K562 (cell line): Measurements from ENCODE around the gene NAXE. TPM values are rescaled to one million over a fixed set of nuclear protein-coding genes. Genes with fewer than 3 reads are reported as not detected.

Source experiments
- BACH1 ChIP-seq: fragments of 200-800 bp; sonication (Bioruptor generic); IDR thresholded peaks from 2 replicates; pipeline ENCODE4 v1.6.1; 2016; ENCODE audit warnings: missing genetic modification characterization, missing compliant biosample characterization
- CTCFL ChIP-seq: IDR thresholded peaks from 2 replicates; pipeline ENCODE4 v1.6.1; 2011; ENCODE audit warnings: borderline replicate concordance, low read depth, mild to moderate bottlenecking, moderate library complexity, low read length; ENCODE audit not compliant: insufficient read depth, poor library complexity, severe bottlenecking
- JUN ChIP-seq, 2 experiments: sonication (generic) in 1 of 2; formaldehyde crosslinking in 1 of 2; IDR thresholded peaks; 2 replicates each; pipeline versions ENCODE4 v1.6.1 to v1.8.0; 2012 to 2022; ENCODE audit warnings: borderline replicate concordance in 2 of 2, mild to moderate bottlenecking in 2 of 2, improper control_type of control experiment in 1 of 2, low read depth in 1 of 2, low read length in 1 of 2, missing genetic modification reagents in 1 of 2
- JUNB ChIP-seq: fragments of 450-650 bp; formaldehyde crosslinking; conservative IDR thresholded peaks from 2 replicates; pipeline ENCODE4 v1.4.0; 2020; ENCODE audit warnings: mild to moderate bottlenecking
- L3MBTL2 ChIP-seq: fragments of 450-650 bp; IDR thresholded peaks from 2 replicates; pipeline ENCODE4 v1.6.1; 2016; ENCODE audit warnings: mild to moderate bottlenecking, moderate library complexity
- MCM3 ChIP-seq: fragments of 450-650 bp; IDR thresholded peaks from 2 replicates; pipeline ENCODE4 v1.6.1; 2016
- POLR2G ChIP-seq: fragments of 200-400 bp; formaldehyde crosslinking; IDR thresholded peaks from 2 replicates; pipeline ENCODE4 v1.6.1; 2017; ENCODE audit warnings: low read depth, mild to moderate bottlenecking, antibody characterized with exemption, low read length, moderate library complexity
- RBM25 ChIP-seq: fragments of 200-400 bp; formaldehyde crosslinking; IDR thresholded peaks from 2 replicates; pipeline ENCODE4 v1.6.1; 2018; ENCODE audit warnings: low read length, low read depth, moderate library complexity; ENCODE audit not compliant: severe bottlenecking
- TCF3 ChIP-seq: sonication (generic); formaldehyde crosslinking; IDR thresholded peaks from 2 replicates; pipeline ENCODE4 v1.4.0; 2020; ENCODE audit warnings: mild to moderate bottlenecking, missing genetic modification reagents
- ZNF143 ChIP-seq: sonication (generic); formaldehyde crosslinking; IDR thresholded peaks from 2 replicates; pipeline ENCODE4 v1.9.0; 2022; ENCODE audit warnings: mild to moderate bottlenecking, missing genetic modification reagents
- ZNF263 ChIP-seq: sonication (generic); formaldehyde crosslinking; IDR thresholded peaks from 2 replicates; pipeline ENCODE4 v1.8.0; 2022; ENCODE audit warnings: mild to moderate bottlenecking, missing genetic modification reagents, borderline replicate concordance
- ZNF41 ChIP-seq: fragments of 250-450 bp; sonication (Bioruptor Pico); conservative IDR thresholded peaks from 2 replicates; pipeline ENCODE4 v1.4.0; 2020; ENCODE audit warnings: mild to moderate bottlenecking
- ZNF699 ChIP-seq: fragments of 250-450 bp; sonication (Bioruptor Pico); IDR thresholded peaks from 2 replicates; pipeline ENCODE4 v1.8.0; 2021; ENCODE audit warnings: mild to moderate bottlenecking, moderate library complexity; ENCODE audit not compliant: insufficient replicate concordance
- polyA plus RNA-seq, 8 experiments: library from polyadenylated mRNA; depleted of rRNA in 4 of 8; stranded (reverse) in 5 of 8; unstranded in 3 of 8; fragments of >200 nt; fragmentation: Nextera tagmentation in 2 of 8; fragmentation: Illumina TruSeq in 1 of 8; extraction: Ambion mirVana in 2 of 8; extraction: Trizol in 1 of 8; gene quantifications; 2 replicates each; pipeline versions ENCODE4 v1.2.1 to v1.2.3, GENCODE V29; 2011 to 2014; ENCODE audit warnings: inconsistent platforms in 1 of 8, missing spikeins in 1 of 8
- total RNA-seq, 7 experiments: library from RNA; depleted of rRNA in 6 of 7; stranded (reverse); fragments of >200 nt in 6 of 7; fragmentation: Illumina TruSeq in 2 of 7; extraction: Trizol in 2 of 7; gene quantifications; 2 replicates each; pipeline versions ENCODE4 v1.2.1 to v1.2.3, GENCODE V29; 2011 to 2021; ENCODE audit warnings: low replicate concordance in 1 of 7
- TF ChIP-seq, protein P1 (sequence below): fragments of 450-650 bp; conservative IDR thresholded peaks from 2 replicates; pipeline ENCODE4 v1.6.1; 2016; ENCODE audit warnings: missing genetic modification characterization, low read depth, mild to moderate bottlenecking, control low read depth, missing compliant biosample characterization
- TF ChIP-seq, protein P2 (sequence below): fragments of 250-450 bp; sonication (Bioruptor Pico); IDR thresholded peaks from 2 replicates; pipeline ENCODE4 v1.9.0; 2021; ENCODE audit warnings: mild to moderate bottlenecking
- TF ChIP-seq, protein P3 (sequence below): fragments of 450-650 bp; IDR thresholded peaks from 2 replicates; pipeline ENCODE4 v1.6.1; 2016; ENCODE audit warnings: mild to moderate bottlenecking
- TF ChIP-seq, protein P4 (sequence below): fragments of 450-650 bp; formaldehyde crosslinking; IDR thresholded peaks from 2 replicates; pipeline ENCODE4 v1.4.0; 2020; ENCODE audit warnings: mild to moderate bottlenecking

Gene NAXE
- total and polyA plus RNA-seq, 9 of the 15 experiments (the other 6 are each of a cell fraction or from before 2014, with no cell fraction given), result 27.3 to 137 (median 90.0) TPM

- no peak for TF ChIP-seq ZNF699 (CRISPR knock-in tag)
- TF ChIP-seq CTCFL, result no peak
- TF ChIP-seq RBM25, result no peak
- peak; percentile 77 for TF ChIP-seq POLR2G
- TF ChIP-seq, protein P1, sequence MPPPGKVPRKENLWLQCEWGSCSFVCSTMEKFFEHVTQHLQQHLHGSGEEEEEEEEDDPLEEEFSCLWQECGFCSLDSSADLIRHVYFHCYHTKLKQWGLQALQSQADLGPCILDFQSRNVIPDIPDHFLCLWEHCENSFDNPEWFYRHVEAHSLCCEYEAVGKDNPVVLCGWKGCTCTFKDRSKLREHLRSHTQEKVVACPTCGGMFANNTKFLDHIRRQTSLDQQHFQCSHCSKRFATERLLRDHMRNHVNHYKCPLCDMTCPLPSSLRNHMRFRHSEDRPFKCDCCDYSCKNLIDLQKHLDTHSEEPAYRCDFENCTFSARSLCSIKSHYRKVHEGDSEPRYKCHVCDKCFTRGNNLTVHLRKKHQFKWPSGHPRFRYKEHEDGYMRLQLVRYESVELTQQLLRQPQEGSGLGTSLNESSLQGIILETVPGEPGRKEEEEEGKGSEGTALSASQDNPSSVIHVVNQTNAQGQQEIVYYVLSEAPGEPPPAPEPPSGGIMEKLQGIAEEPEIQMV (tag), result no peak
- TF ChIP-seq, protein P2, sequence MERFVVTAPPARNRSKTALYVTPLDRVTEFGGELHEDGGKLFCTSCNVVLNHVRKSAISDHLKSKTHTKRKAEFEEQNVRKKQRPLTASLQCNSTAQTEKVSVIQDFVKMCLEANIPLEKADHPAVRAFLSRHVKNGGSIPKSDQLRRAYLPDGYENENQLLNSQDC, result no peak
- TF ChIP-seq MCM3, result no peak
- no peak for TF ChIP-seq L3MBTL2
- TF ChIP-seq JUN (IDR thresholded peaks at IDR 0.05; ENCODE audit: borderline replicate concordance, low read depth, low read length), result no peak
- TF ChIP-seq JUN (CRISPR knock-in tag; IDR thresholded peaks at IDR 0.05; ENCODE audit: borderline replicate concordance), result no peak
- no peak for TF ChIP-seq ZNF143 (CRISPR knock-in tag)
- no peak for TF ChIP-seq TCF3 (CRISPR knock-in tag)
- TF ChIP-seq, protein P3, sequence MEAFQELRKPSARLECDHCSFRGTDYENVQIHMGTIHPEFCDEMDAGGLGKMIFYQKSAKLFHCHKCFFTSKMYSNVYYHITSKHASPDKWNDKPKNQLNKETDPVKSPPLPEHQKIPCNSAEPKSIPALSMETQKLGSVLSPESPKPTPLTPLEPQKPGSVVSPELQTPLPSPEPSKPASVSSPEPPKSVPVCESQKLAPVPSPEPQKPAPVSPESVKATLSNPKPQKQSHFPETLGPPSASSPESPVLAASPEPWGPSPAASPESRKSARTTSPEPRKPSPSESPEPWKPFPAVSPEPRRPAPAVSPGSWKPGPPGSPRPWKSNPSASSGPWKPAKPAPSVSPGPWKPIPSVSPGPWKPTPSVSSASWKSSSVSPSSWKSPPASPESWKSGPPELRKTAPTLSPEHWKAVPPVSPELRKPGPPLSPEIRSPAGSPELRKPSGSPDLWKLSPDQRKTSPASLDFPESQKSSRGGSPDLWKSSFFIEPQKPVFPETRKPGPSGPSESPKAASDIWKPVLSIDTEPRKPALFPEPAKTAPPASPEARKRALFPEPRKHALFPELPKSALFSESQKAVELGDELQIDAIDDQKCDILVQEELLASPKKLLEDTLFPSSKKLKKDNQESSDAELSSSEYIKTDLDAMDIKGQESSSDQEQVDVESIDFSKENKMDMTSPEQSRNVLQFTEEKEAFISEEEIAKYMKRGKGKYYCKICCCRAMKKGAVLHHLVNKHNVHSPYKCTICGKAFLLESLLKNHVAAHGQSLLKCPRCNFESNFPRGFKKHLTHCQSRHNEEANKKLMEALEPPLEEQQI, result no peak
- TF ChIP-seq, protein P4, sequence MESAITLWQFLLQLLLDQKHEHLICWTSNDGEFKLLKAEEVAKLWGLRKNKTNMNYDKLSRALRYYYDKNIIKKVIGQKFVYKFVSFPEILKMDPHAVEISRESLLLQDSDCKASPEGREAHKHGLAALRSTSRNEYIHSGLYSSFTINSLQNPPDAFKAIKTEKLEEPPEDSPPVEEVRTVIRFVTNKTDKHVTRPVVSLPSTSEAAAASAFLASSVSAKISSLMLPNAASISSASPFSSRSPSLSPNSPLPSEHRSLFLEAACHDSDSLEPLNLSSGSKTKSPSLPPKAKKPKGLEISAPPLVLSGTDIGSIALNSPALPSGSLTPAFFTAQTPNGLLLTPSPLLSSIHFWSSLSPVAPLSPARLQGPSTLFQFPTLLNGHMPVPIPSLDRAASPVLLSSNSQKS (CRISPR knock-in tag), result no peak
- TF ChIP-seq BACH1 (tag), result no peak
- no peak for TF ChIP-seq ZNF41 (CRISPR knock-in tag)
- no peak for TF ChIP-seq JUNB (CRISPR knock-in tag)
- peak; percentile 91 for TF ChIP-seq ZNF263 (CRISPR knock-in tag)
Observed at GRCh38 chr1:156640842-156641706, 49.5 kb downstream of the NAXE start (continued).
